PFSK-1 (cell line): ENCODE data around the gene FTSJ3.

Experiments used
- FOXP2 ChIP-seq: optimal IDR thresholded peaks from 2 replicates; pipeline ENCODE3; 2011; ENCODE audit warnings: borderline replicate concordance, control low read depth, inconsistent platforms; ENCODE audit not compliant: insufficient read depth; ENCODE audit errors: extremely low read length, extremely low read depth
- POLR2AphosphoS5 ChIP-seq: IDR thresholded peaks from 2 replicates; pipeline ENCODE4 v1.6.1; 2012; ENCODE audit warnings: low read depth, mild to moderate bottlenecking, control low read depth, low read length, moderate library complexity
- TAF1 ChIP-seq: IDR thresholded peaks from 2 replicates; pipeline ENCODE4 v1.6.1; 2012; ENCODE audit warnings: low read length, control low read depth, borderline replicate concordance; ENCODE audit not compliant: insufficient read depth

DNA sequence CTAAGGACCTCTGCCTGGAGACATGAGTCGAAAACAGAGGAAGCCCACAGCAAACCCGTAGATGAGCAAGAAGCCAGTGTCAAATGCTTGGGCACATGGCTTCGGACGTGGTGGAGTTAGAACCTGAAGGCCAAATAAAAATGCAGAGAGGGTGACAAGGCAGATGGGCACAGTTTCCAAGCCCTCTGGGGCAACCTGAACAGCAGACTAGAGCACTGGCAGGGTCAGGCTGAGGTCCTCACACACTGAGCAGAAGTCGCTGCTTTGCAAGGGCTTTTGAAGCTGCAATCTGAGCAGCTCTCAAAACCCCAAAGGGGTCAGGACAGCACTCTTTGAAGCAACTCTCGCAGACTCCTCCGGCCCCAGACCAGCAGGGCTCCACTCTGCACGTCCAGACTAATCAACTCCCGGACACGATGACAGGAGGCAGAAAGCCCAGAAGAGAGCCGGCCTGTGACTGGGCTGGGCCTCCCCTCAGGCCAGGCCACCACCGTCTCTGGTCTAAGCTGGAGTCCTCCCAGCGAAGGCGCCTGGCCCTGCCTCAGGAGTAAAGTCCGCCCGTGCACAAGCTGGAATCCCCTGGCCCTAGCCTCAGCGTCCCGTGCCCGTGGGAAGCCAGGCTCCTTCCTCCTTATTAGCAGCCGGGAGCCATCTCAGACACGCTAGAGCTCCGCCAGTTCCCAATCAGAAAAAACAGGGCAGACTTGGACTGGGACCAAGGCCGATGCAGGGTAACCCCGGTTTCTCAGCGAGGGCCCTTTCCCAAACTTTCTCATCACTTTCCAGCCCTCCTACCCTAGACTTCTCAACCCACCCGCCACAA is 14.1 kb upstream of the FTSJ3 start:
- 0 out of 2 replicates have a peak, but pooled peaks have one; percentile 24 for TF ChIP-seq TAF1
- no peak for TF ChIP-seq FOXP2
- TF ChIP-seq POLR2AphosphoS5: no peak
